CD8-positive, alpha-beta memory T cell (primary cell): Measurements from ENCODE around the gene HSFX3. TPM values are rescaled to one million over a fixed set of nuclear protein-coding genes. Genes with fewer than 3 reads are reported as not detected.
"Not testable (repeated sequence)": the region's sequence is repeated elsewhere in the genome, so short reads cannot be mapped to it uniquely, and the experiment has no call there.

Source experiments
- CTCF ChIA-PET: fragments of 350-600 bp; sonication (Branson Sonifier 250); formaldehyde crosslinking; loops from one replicate; lab custom pipeline; 2021; ENCODE audit warnings: antibody characterized with exemption; lab: Charles Lee
- POLR2A ChIA-PET: fragments of 350-600 bp; sonication (Branson Sonifier 250); formaldehyde crosslinking; loops from one replicate; lab custom pipeline; 2021; ENCODE audit warnings: antibody characterized with exemption; lab: Charles Lee
- DNase-seq, 5 donors: peaks; one replicate each; pipeline versions ENCODE4 v3.0.0 to v3.0.0-alpha.2; 2020 to 2022; ENCODE audit warnings: mixed read lengths in 1 of 5
- H3K27ac ChIP-seq: one replicate; pipeline ENCODE4 v1.7.0; 2013; ENCODE audit warnings: low read depth, mild to moderate bottlenecking, low read length, moderate library complexity
- H3K27me3 ChIP-seq: 2 replicates; pipeline ENCODE4 v1.7.0; 2013; ENCODE audit warnings: low read length, mild to moderate bottlenecking; ENCODE audit not compliant: insufficient read depth, poor library complexity, severe bottlenecking
- H3K36me3 ChIP-seq: 2 replicates; pipeline ENCODE4 v1.7.0; 2013; ENCODE audit warnings: mild to moderate bottlenecking, low read length, moderate library complexity; ENCODE audit not compliant: insufficient read depth
- H3K4me1 ChIP-seq: 2 replicates; pipeline ENCODE4 v1.7.0; 2013; ENCODE audit warnings: mild to moderate bottlenecking, low read length, moderate library complexity; ENCODE audit not compliant: insufficient read depth
- H3K4me3 ChIP-seq: 2 replicates; pipeline ENCODE4 v1.7.0; 2013; ENCODE audit warnings: mild to moderate bottlenecking, low read length
- H3K9me3 ChIP-seq: 2 replicates; pipeline ENCODE4 v1.7.0; 2013; ENCODE audit warnings: mild to moderate bottlenecking, low read length
- H3K27ac Mint-ChIP-seq, 8 donors: one replicate each; pipeline ENCODE4 v1.8.0; 2020 to 2021; ENCODE audit warnings: mixed read lengths in 8 of 8, mild to moderate bottlenecking in 6 of 8, inconsistent platforms in 3 of 8, moderate library complexity in 3 of 8
- H3K27me3 Mint-ChIP-seq, 2 donors: one replicate each; pipeline ENCODE4 v1.8.0; 2020 to 2021; ENCODE audit warnings: mixed read lengths in 2 of 2, mild to moderate bottlenecking in 1 of 2, moderate library complexity in 1 of 2
- H3K36me3 Mint-ChIP-seq, 3 donors: one replicate each; pipeline ENCODE4 v1.8.0; 2020 to 2021; ENCODE audit warnings: mixed read lengths in 3 of 3, inconsistent platforms in 1 of 3, mild to moderate bottlenecking in 1 of 3
- H3K4me1 Mint-ChIP-seq, 3 donors: one replicate each; pipeline ENCODE4 v1.8.0; 2020 to 2021; ENCODE audit warnings: mixed read lengths in 3 of 3, inconsistent platforms in 1 of 3, mild to moderate bottlenecking in 1 of 3
- H3K4me3 Mint-ChIP-seq, 7 donors: one replicate each; pipeline ENCODE4 v1.8.0; 2020 to 2021; ENCODE audit warnings: mixed read lengths in 7 of 7, mild to moderate bottlenecking in 6 of 7, moderate library complexity in 4 of 7, inconsistent platforms in 2 of 7
- H3K9me3 Mint-ChIP-seq, 5 donors: one replicate each; pipeline ENCODE4 v1.8.0; 2020 to 2022; ENCODE audit warnings: mixed read lengths in 5 of 5, mild to moderate bottlenecking in 3 of 5, moderate library complexity in 2 of 5, inconsistent platforms in 1 of 5
- polyA plus RNA-seq: library from polyadenylated mRNA; unstranded; fragments of 300-500 nt; fragmentation: Illumina TruSeq; gene quantifications from one replicate; pipeline ENCODE4 v1.2.3, GENCODE V29; 2021
- total RNA-seq, 2 experiments: library from RNA; stranded (reverse); gene quantifications; one replicate each; pipeline ENCODE4 v1.2.3, GENCODE V29; 2021

Gene HSFX3
- total and polyA plus RNA-seq, 3 experiments from 2014 or later = not detected

DNA sequence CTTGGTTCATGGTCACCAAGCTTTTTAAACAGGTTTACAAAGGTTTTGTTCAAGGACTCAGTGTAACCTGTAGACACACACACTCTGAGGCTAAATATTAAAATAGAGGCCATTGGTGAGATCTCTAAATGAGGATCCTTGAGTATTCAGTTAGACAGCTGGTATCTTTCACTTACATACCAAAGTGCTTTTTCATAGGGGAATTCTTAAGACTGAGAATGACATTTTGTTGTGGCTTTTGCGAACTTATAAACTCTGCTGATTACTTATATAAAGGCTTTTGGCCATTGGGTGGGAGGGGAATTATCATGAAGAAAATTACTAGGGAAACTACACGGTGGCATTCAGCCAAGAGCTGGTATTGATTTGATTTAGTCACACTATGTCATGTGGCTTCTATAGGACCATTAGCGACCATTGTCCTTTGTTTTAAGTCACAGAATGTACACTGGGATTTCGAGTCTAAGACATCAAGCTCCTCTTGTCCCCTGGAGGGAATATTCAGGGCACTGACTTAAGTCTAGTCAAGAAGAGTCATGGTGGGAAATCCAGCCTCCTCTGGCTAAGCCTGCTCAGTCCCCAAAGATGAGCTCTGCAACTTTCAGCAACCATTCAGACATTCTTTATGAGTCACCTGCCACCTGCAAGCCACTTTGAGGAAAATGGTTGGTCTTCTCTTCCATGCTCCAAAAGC lies 1.7 kb upstream of the HSFX3 start:
- POLR2A ChIA-PET, H3K4me3 Mint-ChIP-seq, H3K4me1 ChIP-seq, DNase-seq, H3K27ac ChIP-seq, H3K4me1 Mint-ChIP-seq, H3K4me3 ChIP-seq, CTCF ChIA-PET, H3K9me3 ChIP-seq, H3K36me3 ChIP-seq, H3K36me3 Mint-ChIP-seq, H3K9me3 Mint-ChIP-seq, H3K27ac Mint-ChIP-seq, H3K27me3 ChIP-seq, H3K27me3 Mint-ChIP-seq: not testable (repeated sequence)

DNA sequence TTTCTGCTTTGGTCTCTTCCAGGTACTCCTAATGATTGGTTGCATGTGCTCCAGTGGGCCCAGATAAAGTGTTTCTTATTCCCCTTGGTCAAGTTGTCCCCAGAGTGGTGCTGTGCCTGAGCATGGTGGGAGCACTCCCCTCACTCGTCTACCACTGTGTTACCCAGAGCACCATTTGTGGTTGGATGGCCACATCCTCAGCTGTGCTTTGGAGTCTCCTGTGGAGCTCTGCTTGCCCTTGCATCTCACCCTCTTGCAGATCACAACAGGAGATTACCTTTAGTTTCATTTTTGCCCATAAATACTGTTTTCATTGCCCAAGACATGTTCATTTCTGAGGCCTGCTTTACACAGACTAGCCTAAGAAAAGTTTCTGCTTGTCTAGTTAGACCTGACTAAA lies 730 bp upstream of the HSFX3 start:
- H3K36me3 Mint-ChIP-seq, H3K27me3 Mint-ChIP-seq, CTCF ChIA-PET, DNase-seq, H3K9me3 ChIP-seq, H3K27me3 ChIP-seq, H3K27ac Mint-ChIP-seq, H3K4me1 Mint-ChIP-seq, POLR2A ChIA-PET, H3K4me3 Mint-ChIP-seq, H3K27ac ChIP-seq, H3K9me3 Mint-ChIP-seq, H3K4me1 ChIP-seq, H3K4me3 ChIP-seq, H3K36me3 ChIP-seq: not testable (repeated sequence)

- H3K27me3 ChIP-seq, H3K4me1 ChIP-seq, DNase-seq, H3K9me3 ChIP-seq, H3K4me1 Mint-ChIP-seq, H3K4me3 Mint-ChIP-seq, H3K9me3 Mint-ChIP-seq, H3K36me3 ChIP-seq, H3K27me3 Mint-ChIP-seq, POLR2A ChIA-PET, H3K4me3 ChIP-seq, CTCF ChIA-PET, H3K27ac Mint-ChIP-seq, H3K27ac ChIP-seq: not testable (repeated sequence)
- peaks cover 0 to 12% (median 0%) of the 10 kb centered on the region in 3 donors for H3K36me3 Mint-ChIP-seq
Measured at GRCh38 chrX:149547782-149548181, 1.9 kb downstream of the HSFX3 start.

- H3K27me3 ChIP-seq, H3K27me3 Mint-ChIP-seq, POLR2A ChIA-PET, H3K4me1 ChIP-seq, H3K4me3 ChIP-seq, H3K36me3 ChIP-seq, H3K4me1 Mint-ChIP-seq, DNase-seq, H3K27ac ChIP-seq, H3K9me3 Mint-ChIP-seq, H3K27ac Mint-ChIP-seq, H3K9me3 ChIP-seq, CTCF ChIA-PET, H3K4me3 Mint-ChIP-seq: not testable (repeated sequence)
- H3K36me3 Mint-ChIP-seq = peaks cover 0 to 12% (median 0%) of the 10 kb centered on the region in 3 donors
Measured at GRCh38 chrX:149546962-149547361, 2.8 kb downstream of the HSFX3 start.

DNA sequence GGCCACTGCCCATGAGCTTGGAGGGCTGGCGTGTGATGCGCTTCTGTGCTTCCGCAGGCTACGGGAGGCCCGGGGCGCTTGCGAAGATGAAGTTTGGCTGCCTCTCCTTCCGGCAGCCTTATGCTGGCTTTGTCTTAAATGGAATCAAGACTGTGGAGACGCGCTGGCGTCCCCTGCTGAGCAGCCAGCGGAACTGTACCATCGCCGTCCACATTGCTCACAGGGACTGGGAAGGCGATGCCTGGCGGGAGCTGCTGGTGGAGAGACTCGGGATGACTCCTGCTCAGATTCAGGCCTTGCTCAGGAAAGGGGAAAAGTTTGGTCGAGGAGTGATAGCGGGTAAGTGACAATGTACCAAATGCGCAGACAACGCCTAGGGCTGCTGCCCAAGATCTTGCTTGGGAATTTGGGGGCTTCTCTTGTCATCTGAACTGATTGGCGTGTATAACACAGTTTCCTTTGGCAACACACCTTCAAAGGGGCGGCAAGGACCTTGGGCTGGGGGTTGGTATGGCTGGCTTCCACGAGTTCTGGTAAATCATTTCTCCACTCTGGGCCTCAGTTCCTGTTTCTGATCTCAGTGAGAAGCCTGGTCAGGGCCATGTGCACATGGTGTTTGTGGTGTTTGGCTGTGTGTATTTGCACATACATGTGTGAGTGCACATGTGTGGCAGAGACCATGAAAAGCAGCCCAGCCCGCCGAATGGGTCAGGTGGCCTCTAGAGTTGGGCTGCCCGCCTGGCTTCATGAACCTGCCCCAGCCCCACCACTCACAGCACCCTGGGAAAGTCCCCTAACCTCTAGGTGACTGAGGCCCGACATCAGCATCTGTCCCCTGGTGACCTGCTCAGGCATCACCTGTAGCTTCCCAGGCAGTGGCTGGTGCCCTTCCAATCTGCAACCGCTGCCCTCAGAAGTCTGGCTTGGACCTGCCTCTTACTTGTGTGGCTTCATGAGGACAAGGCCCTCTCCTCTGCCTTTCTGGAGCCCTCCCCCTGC lies 3.9 kb downstream of the HSFX3 start:
- H3K4me3 Mint-ChIP-seq, H3K27me3 ChIP-seq, H3K9me3 Mint-ChIP-seq, H3K4me1 Mint-ChIP-seq, H3K36me3 ChIP-seq, H3K4me3 ChIP-seq, H3K27ac ChIP-seq, H3K4me1 ChIP-seq, H3K27me3 Mint-ChIP-seq, CTCF ChIA-PET, POLR2A ChIA-PET, H3K9me3 ChIP-seq: not testable (repeated sequence)
- peak in 1 of 5 donors; percentile 10 for DNase-seq
- Mint-ChIP-seq H3K36me3 (peaks cover 0 to 14% (median 0%) of the 10 kb centered on the region in 3 donors), H3K27ac (peak overlapping the region in 1 of 8 donors; percentile 35)

GRCh38 chrX:149541521-149542047 lies 8.1 kb downstream of the HSFX3 start:
- H3K36me3 Mint-ChIP-seq = peaks cover 0 to 15% (median 0%) of the 10 kb centered on the region in 3 donors
- H3K27me3 Mint-ChIP-seq = no peaks in the 10 kb centered on the region
- ChIA-PET CTCF (interaction anchor here (1.0 to 3.6 kb wide), 3 partner anchors 14 to 37 kb away, joined by 4 to 34 read pairs (median 25); partner anchors contain the start of gene IDS), POLR2A (no interaction called here)
- H3K4me1 Mint-ChIP-seq = peaks cover 9 to 13% (median 12%) of the 10 kb centered on the region in 3 donors
- Histone ChIP-seq H3K4me1 (peaks cover 6% of the 10 kb centered on the region), H3K36me3 (no peaks in the 10 kb centered on the region), H3K9me3 (no peaks in the 10 kb centered on the region), H3K4me3 (peak overlapping the region; percentile 68), H3K27me3 (no peaks in the 10 kb centered on the region), H3K27ac (peak overlapping the region; percentile 99)
- H3K9me3 Mint-ChIP-seq = no peaks in the 10 kb centered on the region
- peak overlapping the region; percentile 87 to 100 (median 100) for H3K27ac Mint-ChIP-seq
- peak overlapping the region; percentile 67 to 98 (median 90) for H3K4me3 Mint-ChIP-seq
- DNase-seq = no peak

GRCh38 chrX:149540621-149541520 lies 8.9 kb downstream of the HSFX3 start, which contains the start of gene EOLA1:
TSS of gene EOLA1 (plus strand) at chrX:149541012. CDS start at chrX:149545631, 4,619 bp downstream.
- peaks cover 0 to 15% (median 0%) of the 10 kb centered on the region in 3 donors for H3K36me3 Mint-ChIP-seq
- no peaks in the 10 kb centered on the region for H3K27me3 Mint-ChIP-seq
- H3K9me3 ChIP-seq = no peaks in the 10 kb centered on the region
- H3K4me1 Mint-ChIP-seq = peaks cover 9 to 13% (median 12%) of the 10 kb centered on the region in 3 donors
- peak within 1 kb of the TSS; percentile 67 to 98 (median 90) for H3K4me3 Mint-ChIP-seq
- no peaks in the 10 kb centered on the region for H3K36me3 ChIP-seq
- ChIA-PET POLR2A (interaction anchor here (0.6 to 2.8 kb wide), 10 partner anchors 13 to 1628 kb away, joined by 3 to 25 read pairs (median 5); partner anchors contain the start of genes EOLA2 and IDS), CTCF (interaction anchor here (1.0 to 3.6 kb wide), 8 partner anchors 13 to 399 kb away, joined by 3 to 34 read pairs (median 6); partner anchors contain the start of genes EOLA2 and IDS)
- peaks cover 6% of the 10 kb centered on the region for H3K4me1 ChIP-seq
- peak within 1 kb of the TSS; percentile 68 for H3K4me3 ChIP-seq
- H3K27ac ChIP-seq = peak within 1 kb of the TSS; percentile 99
- no peaks in the 10 kb centered on the region for H3K9me3 Mint-ChIP-seq
- H3K27ac Mint-ChIP-seq = peak within 1 kb of the TSS; percentile 87 to 100 (median 100)
- peak; percentile 72 to 95 (median 90) for DNase-seq
- no peaks in the 10 kb centered on the region for H3K27me3 ChIP-seq
